Endometrial microvascular endothelial cells (primary cell): ENCODE data around the gene MRPL47. TPM values are rescaled to one million over a fixed set of nuclear protein-coding genes. Genes with fewer than 3 reads are reported as not detected.

Experiments
- total RNA-seq: library from RNA; depleted of rRNA; stranded (reverse); fragments of >200 nt; gene quantifications from one replicate; pipeline ENCODE4 v1.2.3, GENCODE V29; 2015; ENCODE audit errors: inconsistent ontology term

MRPL47 gene
- total RNA-seq, 1 donor from 2014 or later, result 26.1 TPM

Other genes with a start within 250 kb of the MRPL47 start
- 41.5 TPM for gene GNB4, start 153.2 kb downstream of the MRPL47 start, total RNA-seq
- gene ACTL6A, start 41.7 kb downstream of the MRPL47 start, total RNA-seq, result 149 TPM
- 76.8 TPM for gene NDUFB5, start 156 bp upstream of the MRPL47 start, total RNA-seq
- 18.7 TPM for gene USP13, start 48.4 kb upstream of the MRPL47 start, total RNA-seq